ENCODE data around the gene OMP.

OMP gene

DNA sequence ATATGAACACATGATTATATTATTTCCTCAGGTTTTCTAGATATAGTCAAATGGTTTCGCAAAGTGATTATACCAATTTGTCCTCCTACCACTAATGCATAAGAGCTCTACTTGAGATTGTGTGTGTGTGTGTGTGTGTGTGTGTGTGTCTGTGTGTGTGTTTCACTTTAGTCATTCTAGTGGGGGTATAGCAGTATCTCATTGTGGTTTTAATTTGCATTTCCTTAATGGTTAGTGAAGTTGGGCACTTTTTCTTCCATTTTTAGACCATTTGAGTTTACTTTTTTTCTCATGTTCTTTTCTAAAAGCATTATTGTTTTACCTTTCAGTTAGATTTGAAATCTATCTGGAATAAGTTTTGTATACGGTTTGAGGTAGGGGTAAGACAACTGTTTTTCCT, 23.0 kb upstream of the OMP start:
- H3K27me3 ChIP-seq (ENCODE audit: insufficient read depth, poor library complexity, severe bottlenecking), result no peaks in the 10 kb centered on the region
- no peak for DNase-seq (ENCODE audit: low read depth in 1 of 2, low spot score in 1 of 2)
- H3K27ac ChIP-seq (replicated peaks), result no peak overlapping the region
- H3K4me3 ChIP-seq (replicated peaks; ENCODE audit: insufficient read depth, low read length), result no peak overlapping the region
- TF ChIP-seq SPI1 (IDR thresholded peaks at IDR 0.05; ENCODE audit: borderline replicate concordance, low read depth) (no peak), POLR2AphosphoS5 (IDR thresholded peaks at IDR 0.05; ENCODE audit: low read depth) (no peak), GABPA (IDR thresholded peaks at IDR 0.05; ENCODE audit: low read depth) (no peak)
- TF ChIP-seq, protein P1, sequence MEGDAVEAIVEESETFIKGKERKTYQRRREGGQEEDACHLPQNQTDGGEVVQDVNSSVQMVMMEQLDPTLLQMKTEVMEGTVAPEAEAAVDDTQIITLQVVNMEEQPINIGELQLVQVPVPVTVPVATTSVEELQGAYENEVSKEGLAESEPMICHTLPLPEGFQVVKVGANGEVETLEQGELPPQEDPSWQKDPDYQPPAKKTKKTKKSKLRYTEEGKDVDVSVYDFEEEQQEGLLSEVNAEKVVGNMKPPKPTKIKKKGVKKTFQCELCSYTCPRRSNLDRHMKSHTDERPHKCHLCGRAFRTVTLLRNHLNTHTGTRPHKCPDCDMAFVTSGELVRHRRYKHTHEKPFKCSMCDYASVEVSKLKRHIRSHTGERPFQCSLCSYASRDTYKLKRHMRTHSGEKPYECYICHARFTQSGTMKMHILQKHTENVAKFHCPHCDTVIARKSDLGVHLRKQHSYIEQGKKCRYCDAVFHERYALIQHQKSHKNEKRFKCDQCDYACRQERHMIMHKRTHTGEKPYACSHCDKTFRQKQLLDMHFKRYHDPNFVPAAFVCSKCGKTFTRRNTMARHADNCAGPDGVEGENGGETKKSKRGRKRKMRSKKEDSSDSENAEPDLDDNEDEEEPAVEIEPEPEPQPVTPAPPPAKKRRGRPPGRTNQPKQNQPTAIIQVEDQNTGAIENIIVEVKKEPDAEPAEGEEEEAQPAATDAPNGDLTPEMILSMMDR (IDR thresholded peaks at IDR 0.05; ENCODE audit: insufficient read depth, low read length), result no peak
- TF ChIP-seq, protein P2, sequence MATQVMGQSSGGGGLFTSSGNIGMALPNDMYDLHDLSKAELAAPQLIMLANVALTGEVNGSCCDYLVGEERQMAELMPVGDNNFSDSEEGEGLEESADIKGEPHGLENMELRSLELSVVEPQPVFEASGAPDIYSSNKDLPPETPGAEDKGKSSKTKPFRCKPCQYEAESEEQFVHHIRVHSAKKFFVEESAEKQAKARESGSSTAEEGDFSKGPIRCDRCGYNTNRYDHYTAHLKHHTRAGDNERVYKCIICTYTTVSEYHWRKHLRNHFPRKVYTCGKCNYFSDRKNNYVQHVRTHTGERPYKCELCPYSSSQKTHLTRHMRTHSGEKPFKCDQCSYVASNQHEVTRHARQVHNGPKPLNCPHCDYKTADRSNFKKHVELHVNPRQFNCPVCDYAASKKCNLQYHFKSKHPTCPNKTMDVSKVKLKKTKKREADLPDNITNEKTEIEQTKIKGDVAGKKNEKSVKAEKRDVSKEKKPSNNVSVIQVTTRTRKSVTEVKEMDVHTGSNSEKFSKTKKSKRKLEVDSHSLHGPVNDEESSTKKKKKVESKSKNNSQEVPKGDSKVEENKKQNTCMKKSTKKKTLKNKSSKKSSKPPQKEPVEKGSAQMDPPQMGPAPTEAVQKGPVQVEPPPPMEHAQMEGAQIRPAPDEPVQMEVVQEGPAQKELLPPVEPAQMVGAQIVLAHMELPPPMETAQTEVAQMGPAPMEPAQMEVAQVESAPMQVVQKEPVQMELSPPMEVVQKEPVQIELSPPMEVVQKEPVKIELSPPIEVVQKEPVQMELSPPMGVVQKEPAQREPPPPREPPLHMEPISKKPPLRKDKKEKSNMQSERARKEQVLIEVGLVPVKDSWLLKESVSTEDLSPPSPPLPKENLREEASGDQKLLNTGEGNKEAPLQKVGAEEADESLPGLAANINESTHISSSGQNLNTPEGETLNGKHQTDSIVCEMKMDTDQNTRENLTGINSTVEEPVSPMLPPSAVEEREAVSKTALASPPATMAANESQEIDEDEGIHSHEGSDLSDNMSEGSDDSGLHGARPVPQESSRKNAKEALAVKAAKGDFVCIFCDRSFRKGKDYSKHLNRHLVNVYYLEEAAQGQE (IDR thresholded peaks at IDR 0.05; ENCODE audit: insufficient replicate concordance, low read depth), result no peak

DNA sequence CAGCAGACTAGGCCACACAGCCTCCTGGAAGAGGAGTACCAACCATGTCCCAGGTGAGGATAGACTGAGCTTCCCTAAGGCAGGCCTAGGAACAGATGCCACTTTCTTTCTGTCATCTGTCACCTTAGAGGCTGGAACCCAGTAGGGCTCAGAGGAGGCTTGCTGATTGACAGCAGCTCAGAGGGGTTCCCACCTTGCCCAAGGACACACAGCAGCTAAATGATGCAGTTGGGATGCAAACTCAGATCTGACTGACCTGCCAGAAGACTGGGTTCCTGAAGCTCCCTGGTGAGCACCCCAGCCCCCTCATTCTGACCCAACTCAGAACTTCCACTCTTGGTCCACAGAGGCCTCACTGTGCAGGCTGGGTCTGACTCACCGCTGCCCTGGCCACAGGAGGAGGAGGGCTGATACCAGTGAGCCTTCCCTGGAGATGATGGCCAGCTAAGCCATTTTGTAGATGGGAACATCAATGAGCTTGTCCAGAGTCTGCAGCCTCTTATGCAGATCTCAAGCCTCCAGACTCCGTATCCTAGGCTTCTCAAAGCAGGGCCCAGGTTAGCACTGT, 21.9 kb upstream of the OMP start:
- TF ChIP-seq GABPA (IDR thresholded peaks at IDR 0.05; ENCODE audit: low read depth) (no peak), POLR2AphosphoS5 (IDR thresholded peaks at IDR 0.05; ENCODE audit: low read depth) (no peak), SPI1 (IDR thresholded peaks at IDR 0.05; ENCODE audit: borderline replicate concordance, low read depth) (no peak)
- TF ChIP-seq, protein P1 (IDR thresholded peaks at IDR 0.05; ENCODE audit: insufficient read depth, low read length), result no peak
- H3K27ac ChIP-seq (replicated peaks), result no peak overlapping the region
- DNase-seq (ENCODE audit: low read depth in 1 of 2, low spot score in 1 of 2), result no peak
- H3K27me3 ChIP-seq (ENCODE audit: insufficient read depth, poor library complexity, severe bottlenecking), result no peaks in the 10 kb centered on the region
- no peak overlapping the region for H3K4me3 ChIP-seq (replicated peaks; ENCODE audit: insufficient read depth, low read length)

DNA sequence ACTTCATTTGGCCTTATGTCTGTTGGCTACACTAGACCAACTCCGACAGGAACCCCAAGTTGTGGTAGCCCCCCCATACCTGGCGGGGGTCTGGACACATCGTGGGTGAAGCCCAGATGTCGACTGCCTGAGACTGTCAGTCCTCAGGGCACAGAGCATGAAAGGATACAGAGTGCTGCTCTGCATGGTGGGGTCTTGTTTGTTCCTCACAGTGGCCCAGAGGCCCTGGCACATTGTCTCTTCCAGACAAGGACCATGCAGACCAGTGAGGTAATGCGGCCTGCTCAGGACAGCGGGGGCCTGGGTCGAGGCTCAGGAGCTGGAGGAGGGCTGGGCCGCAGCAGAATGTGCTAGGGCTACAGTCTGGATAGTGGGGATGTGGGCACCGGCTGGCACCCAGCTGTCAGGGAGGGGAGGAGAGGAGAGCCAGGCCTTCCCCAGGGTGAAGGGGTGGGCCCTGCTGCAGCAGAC, 21.2 kb upstream of the OMP start:
- no peak overlapping the region for H3K4me3 ChIP-seq (replicated peaks; ENCODE audit: insufficient read depth, low read length)
- TF ChIP-seq, protein P1 (IDR thresholded peaks at IDR 0.05; ENCODE audit: insufficient read depth, low read length), result no peak
- no peak for TF ChIP-seq POLR2AphosphoS5 (IDR thresholded peaks at IDR 0.05; ENCODE audit: low read depth)
- TF ChIP-seq SPI1 (IDR thresholded peaks at IDR 0.05; ENCODE audit: borderline replicate concordance, low read depth), result no peak
- TF ChIP-seq GABPA (IDR thresholded peaks at IDR 0.05; ENCODE audit: low read depth), result no peak
- TF ChIP-seq, protein P2 (IDR thresholded peaks at IDR 0.05; ENCODE audit: insufficient replicate concordance, low read depth), result no peak
- no peaks in the 10 kb centered on the region for H3K27me3 ChIP-seq (ENCODE audit: insufficient read depth, poor library complexity, severe bottlenecking)
- DNase-seq (ENCODE audit: low read depth in 1 of 2, low spot score in 1 of 2), result no peak
- H3K27ac ChIP-seq (replicated peaks), result no peak overlapping the region

All from HL-60 (cell line).